Glutamatergic neuron (in vitro differentiated cells): ENCODE measurements around the gene CEP63. TPM values are rescaled to one million over a fixed set of nuclear protein-coding genes. Genes with fewer than 3 reads are reported as not detected.

ENCODE experiments used
- DNase-seq: peaks from one replicate; pipeline ENCODE4 v3.0.0; 2022
- H3K27ac Mint-ChIP-seq: one replicate; pipeline ENCODE4 v1.8.0; 2020; ENCODE audit warnings: mild to moderate bottlenecking, mixed read lengths, inconsistent platforms; ENCODE audit not compliant: unreplicated experiment
- H3K27me3 Mint-ChIP-seq: one replicate; pipeline ENCODE4 v1.8.0; 2020; ENCODE audit warnings: mild to moderate bottlenecking, moderate library complexity, mixed read lengths, inconsistent platforms; ENCODE audit not compliant: unreplicated experiment
- H3K36me3 Mint-ChIP-seq: one replicate; pipeline ENCODE4 v1.8.0; 2020; ENCODE audit warnings: mild to moderate bottlenecking, mixed read lengths, inconsistent platforms; ENCODE audit not compliant: unreplicated experiment
- H3K4me1 Mint-ChIP-seq: one replicate; pipeline ENCODE4 v1.8.0; 2020; ENCODE audit warnings: mild to moderate bottlenecking, low read depth, mixed read lengths, inconsistent platforms; ENCODE audit not compliant: unreplicated experiment
- H3K4me3 Mint-ChIP-seq: one replicate; pipeline ENCODE4 v1.8.0; 2020; ENCODE audit warnings: mild to moderate bottlenecking, mixed read lengths, inconsistent platforms; ENCODE audit not compliant: unreplicated experiment
- H3K9me3 Mint-ChIP-seq: one replicate; pipeline ENCODE4 v1.8.0; 2020; ENCODE audit warnings: mild to moderate bottlenecking, moderate library complexity, mixed read lengths, inconsistent platforms; ENCODE audit not compliant: unreplicated experiment
- CTCF ChIP-seq: fragments of 200-600 bp; sonication (generic); IDR thresholded peaks from one replicate; pipeline ENCODE4 v1.5.0; 2021; ENCODE audit not compliant: partially characterized antibody, unreplicated experiment
- total RNA-seq: library from RNA; stranded (reverse); fragmentation: NEBNext Ultra II Directional; extraction: Animal tissue kit (Norgen Biotek cat#: 25700); gene quantifications from one replicate; pipeline ENCODE4 v1.2.1, GENCODE V29; 2021; ENCODE audit not compliant: unreplicated experiment

CEP63 gene
- total RNA-seq, 1 donor from 2014 or later = 37.8 TPM

- DNase-seq = no peak
- Mint-ChIP-seq H3K27ac (no peak overlapping the region), H3K4me3 (no peak overlapping the region), H3K4me1 (no peaks in the 10 kb centered on the region), H3K36me3 (peaks cover 5% of the 10 kb centered on the region), H3K9me3 (peaks cover 2% of the 10 kb centered on the region), H3K27me3 (no peaks in the 10 kb centered on the region)
- TF ChIP-seq CTCF = no peak
These were observed 124.1 kb downstream of the CEP63 start for GRCh38 chr3:134609821-134610431.

GRCh38 chr3:134610432-134611385, 124.9 kb downstream of the CEP63 start:
- no peaks in the 10 kb centered on the region for H3K4me1 Mint-ChIP-seq
- peaks cover 2% of the 10 kb centered on the region for H3K9me3 Mint-ChIP-seq
- no peak for DNase-seq
- no peak overlapping the region for H3K4me3 Mint-ChIP-seq
- H3K36me3 Mint-ChIP-seq = peaks cover 5% of the 10 kb centered on the region
- no peaks in the 10 kb centered on the region for H3K27me3 Mint-ChIP-seq
- no peak overlapping the region for H3K27ac Mint-ChIP-seq
- no peak for TF ChIP-seq CTCF

DNA sequence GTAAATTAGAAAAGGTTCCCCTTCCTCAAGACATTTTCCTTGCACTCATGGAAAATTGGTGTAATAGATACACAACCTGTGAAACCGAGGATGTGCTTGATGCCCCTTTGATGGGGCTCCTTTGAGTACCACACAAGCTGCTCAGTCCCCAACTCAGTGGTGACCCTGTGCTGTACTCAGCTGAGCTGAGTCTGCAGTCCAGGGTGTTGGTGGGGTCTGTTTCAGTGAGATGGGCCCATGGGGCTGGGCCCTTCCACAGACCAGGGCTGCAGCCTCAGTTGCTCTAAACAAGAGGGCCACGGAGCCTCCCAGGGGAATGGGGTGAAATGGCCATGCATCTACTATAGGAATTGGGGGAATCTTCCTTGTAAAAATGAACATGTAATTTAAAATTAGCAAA, 125.7 kb downstream of the CEP63 start:
- Mint-ChIP-seq H3K4me3 (no peak overlapping the region), H3K27me3 (no peaks in the 10 kb centered on the region), H3K27ac (no peak overlapping the region), H3K9me3 (peaks cover 2% of the 10 kb centered on the region), H3K4me1 (no peaks in the 10 kb centered on the region), H3K36me3 (peaks cover 5% of the 10 kb centered on the region)
- no peak for DNase-seq
- TF ChIP-seq CTCF = no peak

- Mint-ChIP-seq H3K4me1 (peaks cover 3% of the 10 kb centered on the region), H3K27me3 (peaks cover 3% of the 10 kb centered on the region), H3K4me3 (no peak overlapping the region), H3K36me3 (peaks cover 5% of the 10 kb centered on the region), H3K9me3 (peaks cover 2% of the 10 kb centered on the region), H3K27ac (no peak overlapping the region)
- no peak for TF ChIP-seq CTCF
- DNase-seq = no peak
These were observed 127.2 kb downstream of the CEP63 start for GRCh38 chr3:134613006-134613520.
